Measurements from ENCODE around the gene GRPEL2.

- TF ChIP-seq, protein P1, sequence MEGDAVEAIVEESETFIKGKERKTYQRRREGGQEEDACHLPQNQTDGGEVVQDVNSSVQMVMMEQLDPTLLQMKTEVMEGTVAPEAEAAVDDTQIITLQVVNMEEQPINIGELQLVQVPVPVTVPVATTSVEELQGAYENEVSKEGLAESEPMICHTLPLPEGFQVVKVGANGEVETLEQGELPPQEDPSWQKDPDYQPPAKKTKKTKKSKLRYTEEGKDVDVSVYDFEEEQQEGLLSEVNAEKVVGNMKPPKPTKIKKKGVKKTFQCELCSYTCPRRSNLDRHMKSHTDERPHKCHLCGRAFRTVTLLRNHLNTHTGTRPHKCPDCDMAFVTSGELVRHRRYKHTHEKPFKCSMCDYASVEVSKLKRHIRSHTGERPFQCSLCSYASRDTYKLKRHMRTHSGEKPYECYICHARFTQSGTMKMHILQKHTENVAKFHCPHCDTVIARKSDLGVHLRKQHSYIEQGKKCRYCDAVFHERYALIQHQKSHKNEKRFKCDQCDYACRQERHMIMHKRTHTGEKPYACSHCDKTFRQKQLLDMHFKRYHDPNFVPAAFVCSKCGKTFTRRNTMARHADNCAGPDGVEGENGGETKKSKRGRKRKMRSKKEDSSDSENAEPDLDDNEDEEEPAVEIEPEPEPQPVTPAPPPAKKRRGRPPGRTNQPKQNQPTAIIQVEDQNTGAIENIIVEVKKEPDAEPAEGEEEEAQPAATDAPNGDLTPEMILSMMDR (IDR thresholded peaks at IDR 0.05) = no peak
- TF ChIP-seq POLR2A (IDR thresholded peaks at IDR 0.05) = no peak
These were observed 30.1 kb downstream of the GRPEL2 start for GRCh38 chr5:149375434-149375833.

Measured in esophagus squamous epithelium (tissue), 4 donors.